Endothelial cell of umbilical vein (primary cell): ENCODE results near the gene CFAP69. TPM values are rescaled to one million over a fixed set of nuclear protein-coding genes. Genes with fewer than 3 reads are reported as not detected.

Source experiments
- BruUV-seq: library from RNA; stranded (reverse); fragments of 400-500 nt; replicated peaks from 2 replicates; lab custom pipeline; 2021; lab: Mats Ljungman, UMichigan
- CTCF ChIA-PET: fragments of 300-600, 350-600 bp; sonication (Branson Sonifier 250); formaldehyde crosslinking; loops from one replicate; lab custom pipeline; 2021; ENCODE audit warnings: antibody characterized with exemption, inconsistent platforms; lab: Charles Lee
- POLR2A ChIA-PET: fragments of 300-600, 350-600 bp; sonication (Branson Sonifier 250); formaldehyde crosslinking; loops from one replicate; lab custom pipeline; 2021; ENCODE audit warnings: antibody characterized with exemption, inconsistent platforms; lab: Charles Lee
- DNase-seq: peaks from one replicate; pipeline ENCODE4 v3.0.0-alpha.2; 2011; ENCODE audit warnings: low read depth, low spot score
- FAIRE-seq: peaks from 2 replicates; lab custom pipeline; 2011; peaks lifted over from hg19 to GRCh38; lab: Jason Lieb, UNC
- H2AFZ ChIP-seq: 2 replicates; pipeline ENCODE4 v1.6.0; 2012; ENCODE audit warnings: low read depth, low read length, control low read depth, inconsistent platforms
- H3K27ac ChIP-seq: 2 replicates; pipeline ENCODE4 v1.5.1; 2011; ENCODE audit warnings: low read depth, mild to moderate bottlenecking, control low read depth, low read length, moderate library complexity; ENCODE audit not compliant: insufficient read depth
- H3K27me3 ChIP-seq, 2 experiments: 2 replicates each; pipeline versions ENCODE4 v1.6.0 to v1.6.1; 2011; ENCODE audit warnings: low read length in 2 of 2, mixed read lengths in 1 of 2; ENCODE audit not compliant: control insufficient read depth in 2 of 2, insufficient read depth in 2 of 2
- H3K36me3 ChIP-seq, 2 experiments: 2 replicates in 1 of 2; 3 replicates in 1 of 2; pipeline ENCODE4 v1.5.1; 2011; ENCODE audit warnings: low read length in 2 of 2, mild to moderate bottlenecking in 1 of 2, moderate library complexity in 1 of 2; ENCODE audit not compliant: control insufficient read depth in 2 of 2, insufficient read depth in 2 of 2; ENCODE audit errors: extremely low read depth in 1 of 2
- H3K4me1 ChIP-seq: 3 replicates; pipeline ENCODE4 v1.5.1; 2011; ENCODE audit warnings: mild to moderate bottlenecking, low read length; ENCODE audit not compliant: control insufficient read depth, insufficient read depth; ENCODE audit errors: extremely low read depth
- H3K4me2 ChIP-seq: 2 replicates; pipeline ENCODE4 v1.6.1; 2011; ENCODE audit warnings: low read length, control low read depth, mixed read lengths; ENCODE audit not compliant: insufficient read depth
- H3K4me3 ChIP-seq, 3 experiments: fragments of 200-600 bp in 1 of 3; sonication (generic), shearing (Covaris generic) in 1 of 3; replicated peaks in 1 of 3; 2 replicates each; pipeline ENCODE4 v1.5.1; 2011 to 2016; ENCODE audit warnings: control low read depth in 3 of 3, low read length in 3 of 3, mild to moderate bottlenecking in 2 of 3, inconsistent platforms in 1 of 3, low read depth in 1 of 3, moderate library complexity in 1 of 3; ENCODE audit not compliant: insufficient read depth in 1 of 3
- H3K79me2 ChIP-seq: 2 replicates; pipeline ENCODE4 v1.6.0; 2012; ENCODE audit warnings: low read length, inconsistent platforms; ENCODE audit not compliant: control insufficient read depth, insufficient read depth
- H3K9ac ChIP-seq: replicated peaks from 2 replicates; pipeline ENCODE3; 2011; ENCODE audit warnings: low read length, control low read depth; ENCODE audit not compliant: insufficient read depth; ENCODE audit errors: extremely low read depth
- H3K9me1 ChIP-seq: replicated peaks from 3 replicates; pipeline ENCODE4 v1.6.0; 2011; ENCODE audit warnings: mild to moderate bottlenecking, low read length; ENCODE audit not compliant: control insufficient read depth, insufficient read depth; ENCODE audit errors: extremely low read depth
- H3K9me3 ChIP-seq: replicated peaks from 2 replicates; pipeline ENCODE4 v1.5.1; 2012; ENCODE audit warnings: low read length, inconsistent platforms; ENCODE audit not compliant: control insufficient read depth, insufficient read depth
- H4K20me1 ChIP-seq: replicated peaks from 2 replicates; pipeline ENCODE3; 2011; ENCODE audit warnings: mild to moderate bottlenecking, low read length; ENCODE audit not compliant: control insufficient read depth, insufficient read depth; ENCODE audit errors: extremely low read depth
- CTCF ChIP-seq, 2 donors: IDR thresholded peaks; 1 replicate in 1 of 2; 2 replicates in 1 of 2; pipeline ENCODE4 v1.5.1; 2011; ENCODE audit warnings: low read length in 2 of 2, mild to moderate bottlenecking in 2 of 2, moderate library complexity in 2 of 2, control low read depth in 1 of 2, inconsistent platforms in 1 of 2, low read depth in 1 of 2; ENCODE audit not compliant: insufficient read depth in 1 of 2; ENCODE audit errors: extremely low read depth in 1 of 2
- EZH2 ChIP-seq: IDR thresholded peaks from 2 replicates; pipeline ENCODE4 v1.6.1; 2012; ENCODE audit warnings: borderline replicate concordance, low read depth, mild to moderate bottlenecking, moderate library complexity, low read length, inconsistent platforms; ENCODE audit not compliant: severe bottlenecking
- FOS ChIP-seq: IDR thresholded peaks from 2 replicates; pipeline ENCODE4 v1.6.1; 2011; ENCODE audit warnings: mild to moderate bottlenecking, low read length, moderate library complexity, borderline replicate concordance; ENCODE audit not compliant: insufficient read depth
- GATA2 ChIP-seq: IDR thresholded peaks from 2 replicates; pipeline ENCODE4 v1.7.0; 2011; ENCODE audit warnings: low read depth, mild to moderate bottlenecking, moderate library complexity, mixed read lengths, low read length; ENCODE audit not compliant: insufficient read length, insufficient read depth
- JUN ChIP-seq: IDR thresholded peaks from 2 replicates; pipeline ENCODE4 v1.6.1; 2011; ENCODE audit warnings: borderline replicate concordance, low read depth; ENCODE audit not compliant: insufficient read length, insufficient read depth
- MAX ChIP-seq: IDR thresholded peaks from 2 replicates; pipeline ENCODE4 v1.6.1; 2011; ENCODE audit not compliant: insufficient read depth, insufficient read length
- MYC ChIP-seq: IDR thresholded peaks from one replicate; pipeline ENCODE4 v1.6.1; 2011; ENCODE audit warnings: mild to moderate bottlenecking, low read depth, low read length
- POLR2A ChIP-seq: IDR thresholded peaks from 2 replicates; pipeline ENCODE4 v1.6.1; 2012; ENCODE audit warnings: low read depth, mild to moderate bottlenecking, control low read depth, low read length
- POLR2AphosphoS5 ChIP-seq: IDR thresholded peaks from 2 replicates; pipeline ENCODE4 v1.6.1; 2012; ENCODE audit warnings: low read depth, mild to moderate bottlenecking, control low read depth, low read length, moderate library complexity; ENCODE audit not compliant: insufficient read depth
- dilution Hi-C: fragments of 300-500 bp; cut with MboI; formaldehyde crosslinking; loops from one replicate; pipeline ENCODE4 v1.15.0; 2019; ENCODE audit warnings: low sequenced_read_pairs; ENCODE audit not compliant: extremely low pct_ligation_motif_present
- intact Hi-C: fragments of 100-400 bp; cut with micrococcal nuclease; formaldehyde crosslinking; loops from one replicate; pipeline ENCODE4 v1.10.0; 2022
- polyA plus RNA-seq, 4 experiments: library from polyadenylated mRNA; depleted of rRNA in 3 of 4; stranded (reverse) in 3 of 4; unstranded in 1 of 4; fragments of >200 nt; gene quantifications; 2 replicates each; pipeline versions ENCODE4 v1.2.1 to v1.2.3, GENCODE V29; 2011 to 2012; ENCODE audit warnings: missing spikeins in 1 of 4
- total RNA-seq: library from RNA; stranded (reverse); gene quantifications from 2 replicates; pipeline ENCODE4 v1.2.3, GENCODE V29; 2021

Gene CFAP69
- total and polyA plus RNA-seq, 2 donors (not counting 3 experiments of a cell fraction or from before 2014, with no cell fraction given): 0.81 to 4.4 TPM

GRCh38 chr7:90320014-90320413, 75.0 kb downstream of the CFAP69 start:
- Histone ChIP-seq H3K9me1 (no peaks in the 10 kb centered on the region), H3K36me3 (no peaks in the 10 kb centered on the region), H3K27me3 (peaks cover 50 to 80% of the 10 kb centered on the region in 2 experiments), H3K4me2 (no peak overlapping the region), H3K4me1 (no peaks in the 10 kb centered on the region), H3K9ac (no peak overlapping the region), H3K79me2 (no peaks in the 10 kb centered on the region), H2AFZ (no peak overlapping the region), H3K9me3 (no peaks in the 10 kb centered on the region), H4K20me1 (no peaks in the 10 kb centered on the region), H3K27ac (no peak overlapping the region), H3K4me3 (no peak overlapping the region)
- ChIA-PET POLR2A (no interaction called here), CTCF (interaction anchor here (1.0 to 1.5 kb wide), 2 partner anchors 16 to 108 kb away, joined by 3 read pairs; no protein-coding TSS in a partner anchor)
- no peak for TF ChIP-seq POLR2A
- no peak for TF ChIP-seq JUN
- no peak for TF ChIP-seq FOS
- no peak for TF ChIP-seq EZH2
- TF ChIP-seq POLR2AphosphoS5: no peak
- TF ChIP-seq GATA2: no peak
- no peak for TF ChIP-seq MAX
- TF ChIP-seq CTCF (IDR thresholded peaks at IDR 0.05; ENCODE audit: extremely low read depth in 1 of 2, insufficient read depth in 1 of 2, low read depth in 1 of 2, low read length in 2 of 2): no peak
- no peak for TF ChIP-seq MYC
- dilution Hi-C loops: no loop called here
- no peak for DNase-seq
- FAIRE-seq: no peak
- intact Hi-C loops: no loop called here
- no TSS peak for BruUV-seq
